Femur (tissue), 1 donor: ENCODE data around the gene IER5.

Source experiments
- DNase-seq: peaks from one replicate; pipeline ENCODE4 v3.0.0-alpha.2; 2017

Gene IER5

DNA sequence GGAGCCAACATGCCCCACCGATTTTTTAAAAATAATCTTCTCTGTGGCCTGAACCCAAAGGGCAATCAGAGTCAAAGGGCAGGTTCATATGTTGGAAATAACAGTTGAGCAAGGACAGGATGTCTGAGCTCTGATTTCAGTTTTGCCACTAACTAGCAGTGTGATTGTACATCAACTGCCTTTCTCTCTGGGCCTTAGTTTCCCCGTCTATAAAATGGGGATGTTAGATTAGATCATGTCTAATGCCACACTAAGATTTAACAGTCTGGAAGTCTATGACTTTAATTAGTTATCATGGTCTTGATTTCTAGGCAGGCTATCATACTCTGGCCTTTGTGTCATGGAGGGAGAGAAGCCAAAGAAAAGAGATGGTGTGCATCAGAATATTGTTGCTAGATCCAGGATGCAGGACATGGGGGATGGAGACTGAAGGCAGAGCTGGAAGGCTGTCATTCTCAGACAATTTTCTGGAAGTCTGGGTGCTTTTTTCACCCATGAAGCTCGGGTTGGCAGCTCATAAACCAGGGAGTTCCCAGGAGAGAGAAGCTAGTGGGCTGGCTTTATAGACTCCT lies 28.4 kb downstream of the IER5 start:
- no peak for DNase-seq

DNA sequence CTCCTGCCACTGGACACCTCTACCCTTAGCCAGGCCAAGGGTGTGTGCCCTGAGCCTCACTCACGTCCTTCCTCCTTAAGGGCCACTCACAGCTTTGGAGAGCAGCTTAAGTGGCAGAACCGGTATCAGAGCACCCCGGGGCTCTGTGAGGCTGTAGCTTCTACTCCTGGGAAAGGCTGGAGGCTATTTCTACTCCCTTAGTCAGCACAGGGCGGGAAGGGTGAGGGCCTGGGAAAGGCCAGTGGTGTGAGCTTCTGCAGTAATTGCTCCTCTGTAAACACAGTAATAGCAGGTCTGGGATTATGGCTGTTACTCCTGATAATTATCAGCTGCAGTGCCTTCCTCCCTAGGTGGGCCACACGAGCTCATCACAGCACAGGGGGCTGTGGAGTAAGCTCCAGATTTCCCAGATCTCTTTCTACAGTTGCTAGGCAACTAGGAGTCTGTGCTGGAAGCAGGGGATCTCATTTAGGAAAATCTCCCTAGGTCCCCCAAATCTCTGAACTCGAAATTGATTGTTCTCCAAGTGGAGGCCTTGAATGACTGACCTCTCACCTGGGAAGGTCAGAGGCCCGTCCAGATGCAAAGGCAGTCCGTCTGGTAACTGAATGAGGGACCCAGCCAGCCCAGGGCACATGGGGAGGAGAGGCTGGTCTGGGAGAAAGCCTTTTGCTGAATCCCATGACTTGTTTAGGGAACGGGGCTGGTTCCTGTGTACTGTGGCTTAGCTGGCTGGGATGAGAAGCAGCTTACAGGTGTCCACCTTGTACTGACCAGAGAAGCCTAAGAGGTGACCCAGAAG lies 29.3 kb downstream of the IER5 start:
- no peak for DNase-seq

DNA sequence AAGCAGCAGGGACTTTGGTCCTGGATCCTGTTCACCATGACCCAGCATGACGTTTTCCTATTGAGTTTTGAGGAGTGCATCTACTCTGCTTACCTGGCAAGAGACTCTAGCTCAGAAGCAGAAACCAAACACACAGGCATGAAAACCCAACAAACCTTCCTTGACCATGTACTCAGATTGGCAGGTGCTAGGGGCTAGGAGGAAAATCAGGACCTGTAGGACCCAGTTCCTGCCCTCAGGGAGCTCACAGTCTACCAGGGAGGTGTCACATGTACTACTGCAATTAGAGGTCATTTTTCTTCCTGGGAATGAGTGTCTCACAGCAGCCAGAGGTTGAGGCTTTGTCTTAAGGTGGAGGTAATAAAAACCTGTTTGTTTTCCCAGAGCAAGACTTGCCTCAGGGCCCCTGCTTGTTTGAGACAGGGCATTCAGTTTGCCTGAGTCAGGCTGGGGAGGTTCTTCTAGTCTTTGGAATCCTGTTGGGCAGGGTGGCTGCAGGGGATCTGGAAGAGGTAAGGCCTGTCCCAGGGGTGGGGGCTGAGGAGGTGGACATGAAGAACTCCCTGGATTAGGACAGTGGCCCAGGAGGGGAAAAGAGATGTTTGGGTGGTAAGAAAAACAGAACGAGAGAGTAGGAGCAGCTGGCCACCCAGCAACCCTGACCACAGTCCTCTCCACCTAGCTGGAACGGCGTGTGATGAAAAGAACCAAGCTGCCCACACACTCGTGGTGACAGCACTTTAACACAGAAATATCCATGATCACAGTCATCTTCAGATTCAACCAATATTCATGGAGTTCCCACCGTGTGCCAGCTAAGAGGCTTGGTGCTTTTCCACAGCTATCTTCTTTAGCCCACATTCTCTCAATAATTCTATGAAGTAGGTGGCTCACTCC lies 30.8 kb downstream of the IER5 start:
- DNase-seq: no peak

DNA sequence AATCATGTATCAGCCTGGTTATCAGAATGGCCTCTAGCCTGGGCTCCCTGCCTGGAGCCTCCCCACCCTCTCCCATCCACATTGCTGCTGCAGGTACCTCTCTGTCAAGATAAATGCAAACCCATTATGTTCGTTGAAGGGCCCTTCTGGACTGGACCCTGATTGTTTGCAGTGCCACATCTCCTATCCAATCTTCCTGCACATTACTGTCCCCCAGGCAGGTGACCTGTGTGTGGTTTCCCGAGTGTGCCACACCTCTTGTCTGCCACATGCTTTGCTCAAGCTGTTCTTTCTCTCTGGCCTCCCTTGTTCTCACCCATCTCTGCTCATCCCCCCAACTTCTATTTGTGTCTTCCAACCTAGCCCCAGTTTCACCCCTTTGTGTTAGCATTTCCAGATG lies 32.4 kb downstream of the IER5 start:
- DNase-seq: no peak

DNA sequence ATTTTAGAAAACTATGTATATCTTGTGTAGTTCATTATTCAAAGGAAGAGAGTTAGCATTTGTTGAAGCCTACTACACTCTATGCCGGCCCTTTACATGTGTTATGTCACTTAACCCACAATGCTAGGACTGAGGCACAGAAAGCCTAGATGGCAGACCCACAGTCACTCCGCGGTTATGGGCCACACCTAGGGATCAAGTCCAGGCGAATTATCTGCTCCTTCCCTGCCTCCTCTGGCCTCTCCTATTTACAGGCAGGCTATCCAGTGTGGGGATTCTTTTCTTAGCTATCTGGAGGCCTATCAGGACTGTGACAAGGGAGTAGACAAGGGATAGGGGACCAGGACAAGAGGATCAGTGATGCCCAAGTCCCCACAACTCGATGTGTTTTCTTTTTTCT lies 33.0 kb downstream of the IER5 start:
- no peak for DNase-seq

DNA sequence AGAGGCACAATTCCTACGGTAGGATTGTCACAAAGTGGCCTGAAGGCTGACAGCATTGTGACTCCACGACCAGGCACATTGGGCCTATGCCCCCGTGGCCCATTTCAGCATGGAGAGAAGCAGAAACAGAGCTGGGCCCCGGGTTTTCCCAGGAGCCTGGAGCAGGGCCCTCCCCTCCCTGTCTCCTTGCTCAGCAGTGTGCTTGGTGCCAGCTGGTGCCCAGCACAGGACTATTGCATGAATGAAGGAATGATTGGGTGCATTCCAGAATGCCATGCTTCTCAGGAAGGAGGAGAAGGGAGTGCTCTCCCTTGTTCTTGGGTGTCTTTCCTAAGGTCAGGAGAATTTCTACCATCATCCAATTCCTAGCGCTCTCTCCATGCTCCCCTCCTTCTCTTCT lies 33.7 kb downstream of the IER5 start:
- DNase-seq: no peak

DNA sequence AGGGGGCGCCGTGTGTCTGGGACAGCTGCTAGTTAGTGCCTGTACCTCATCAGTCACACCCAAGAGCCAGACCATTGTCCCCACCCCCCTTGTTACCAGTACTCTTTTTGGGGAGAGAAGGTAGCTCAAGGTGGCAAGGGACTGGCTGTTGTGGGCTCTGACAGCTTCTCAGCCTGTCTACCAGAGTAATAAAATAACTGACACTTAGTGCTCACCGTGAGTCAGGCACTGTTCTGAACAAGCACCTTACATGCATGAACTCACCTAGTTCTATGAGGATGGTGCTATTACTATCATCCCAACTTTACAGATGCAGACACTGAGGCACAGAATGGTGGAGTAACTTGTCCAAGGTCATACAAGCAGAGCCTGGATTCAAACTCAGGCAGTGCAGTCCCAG lies 34.7 kb downstream of the IER5 start:
- no peak for DNase-seq

DNA sequence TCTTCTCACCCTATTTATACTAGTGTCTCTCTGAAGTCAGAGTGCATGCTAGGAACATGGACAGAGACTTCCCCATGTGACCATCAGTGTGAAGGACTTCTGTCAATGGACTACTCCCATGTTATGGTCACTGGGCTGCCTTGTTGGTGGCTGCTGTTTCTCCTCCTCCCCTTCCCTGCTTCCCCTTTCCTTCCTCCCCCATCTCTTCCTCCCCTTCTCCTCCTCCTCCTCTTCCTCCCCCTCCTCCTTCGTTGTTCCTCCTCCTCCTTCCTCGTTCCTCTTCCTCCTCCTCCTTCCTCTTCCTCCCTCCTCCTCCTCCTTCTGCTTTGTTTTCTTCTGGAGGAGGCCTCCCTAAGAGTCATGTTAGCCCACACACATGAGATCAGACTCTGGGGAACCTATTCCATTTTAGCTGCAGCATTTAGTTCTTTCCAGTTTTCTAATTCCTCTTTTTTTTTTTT lies 35.8 kb downstream of the IER5 start:
- no peak for DNase-seq

DNA sequence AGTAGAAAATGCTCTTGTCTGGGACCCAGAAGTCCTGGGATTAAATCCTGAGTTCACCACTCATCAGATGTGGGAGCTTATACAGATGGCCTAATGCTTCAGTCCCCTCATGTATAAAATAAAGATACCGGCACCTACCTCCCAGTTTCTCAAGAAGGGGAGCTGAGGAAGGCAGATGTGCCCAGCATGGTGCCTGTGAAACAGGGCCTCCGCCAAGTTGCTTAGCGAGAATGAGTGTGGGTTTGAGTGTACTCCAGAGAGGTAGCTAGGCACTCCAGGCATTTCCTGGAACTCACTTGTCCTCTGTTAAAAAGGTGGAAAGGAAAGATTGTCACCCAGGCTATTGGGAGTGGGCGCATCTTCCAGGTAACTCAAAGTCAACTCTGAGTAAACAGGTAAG lies 37.8 kb downstream of the IER5 start:
- DNase-seq: no peak

DNA sequence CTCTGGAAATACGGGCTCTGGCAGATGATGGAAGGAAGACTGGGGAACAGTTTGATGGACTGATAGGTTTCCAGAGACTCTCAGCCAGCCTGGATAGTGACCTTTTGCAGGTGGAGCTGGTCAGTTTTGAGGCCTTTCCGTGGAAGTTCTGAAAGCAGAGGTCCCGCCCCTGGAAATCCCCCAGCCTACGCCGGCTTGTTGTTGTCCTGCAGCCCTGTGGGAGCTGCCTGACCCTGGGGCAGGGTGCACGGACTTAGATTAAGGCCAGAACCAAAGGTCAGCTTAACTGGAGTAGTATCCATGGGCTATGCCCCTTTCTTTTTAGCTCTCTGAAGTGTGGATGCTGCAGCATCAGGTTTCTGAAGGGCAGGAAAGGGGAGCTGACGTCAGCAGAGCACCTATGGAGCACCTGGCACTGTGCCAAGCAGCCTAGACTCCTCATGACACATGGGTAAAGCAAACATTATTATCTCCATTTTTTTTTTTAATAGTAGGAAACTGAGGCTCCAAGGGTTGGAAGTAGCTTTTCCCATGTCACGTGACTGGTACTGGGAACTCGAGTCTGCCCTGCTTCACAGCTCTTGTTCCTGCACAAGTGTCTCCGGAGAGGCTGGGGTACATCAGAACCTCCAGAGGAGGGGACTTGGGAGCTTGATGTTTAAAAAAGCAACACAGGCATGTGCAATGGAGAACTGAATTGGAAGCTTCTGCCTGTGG lies 38.5 kb downstream of the IER5 start:
- no peak for DNase-seq

DNA sequence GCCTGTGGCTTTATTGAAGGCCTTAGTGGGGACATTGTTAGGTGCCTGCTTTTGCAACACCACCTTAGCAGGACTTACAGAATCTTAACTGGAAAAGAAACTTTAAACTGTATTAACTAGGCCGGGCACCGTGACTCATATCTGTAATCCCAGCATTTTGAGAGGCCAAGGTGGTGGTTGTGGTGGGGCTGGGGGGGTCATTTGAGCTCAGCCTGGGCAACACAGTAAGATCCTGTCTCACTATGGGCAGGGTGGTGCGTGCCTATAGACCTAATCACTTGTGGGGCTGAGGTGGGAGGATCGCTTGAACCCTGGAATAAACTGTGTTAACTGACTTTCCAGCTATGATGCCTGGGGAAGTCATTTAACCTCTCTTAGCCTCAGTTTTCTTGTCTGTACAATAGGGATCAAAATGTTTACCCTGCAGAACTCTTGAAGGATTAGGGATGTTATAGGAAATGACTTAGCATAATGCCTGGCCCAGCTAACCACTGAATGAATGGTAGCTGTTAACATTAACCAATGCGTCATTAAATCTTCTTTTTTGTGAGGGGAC lies 39.5 kb downstream of the IER5 start:
- DNase-seq: no peak

DNA sequence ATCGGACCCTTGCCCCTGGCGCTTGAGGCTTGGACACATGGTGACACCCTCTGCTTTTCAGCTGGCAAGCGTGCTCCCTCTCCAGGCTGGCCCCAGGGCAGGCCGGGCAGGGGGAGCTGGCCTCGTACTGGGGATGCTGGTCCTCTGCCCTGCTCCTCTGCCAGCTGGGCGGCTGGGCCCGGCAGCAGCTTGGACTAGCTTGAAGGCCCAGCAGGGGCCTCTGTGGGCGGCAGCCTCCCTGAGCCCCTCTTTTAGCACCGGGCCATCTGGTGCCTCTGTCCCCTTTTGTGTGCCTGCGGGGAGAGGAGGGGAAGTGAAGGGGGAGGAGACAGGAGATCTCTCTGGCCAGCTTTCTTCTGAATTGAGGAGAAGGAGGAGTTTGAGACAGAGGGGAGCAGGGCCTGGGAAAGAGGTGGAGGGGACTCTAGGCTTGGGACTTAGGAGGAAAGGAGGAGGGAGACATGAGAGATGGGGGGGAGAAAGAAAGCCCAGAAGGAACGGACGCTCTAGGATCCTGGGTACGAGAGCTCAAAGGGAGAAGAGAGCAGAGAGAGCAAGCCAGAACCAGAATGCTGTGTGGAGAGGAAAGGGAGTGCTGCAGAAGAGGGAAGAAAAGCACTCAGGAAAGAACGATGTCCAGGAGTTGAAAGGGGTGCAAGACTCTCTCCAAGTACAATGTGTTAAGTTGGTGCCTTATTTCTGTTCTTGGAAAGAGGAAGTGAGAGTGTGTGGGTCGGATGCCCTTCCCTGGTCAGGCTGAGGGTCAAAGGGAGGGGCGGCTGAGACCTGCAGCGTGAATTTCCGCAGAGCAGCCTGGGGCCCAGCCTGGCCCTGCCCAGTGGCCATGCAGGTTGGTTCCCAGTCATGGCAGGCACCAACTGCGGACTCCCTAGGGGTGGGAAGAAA lies 40.3 kb downstream of the IER5 start:
- DNase-seq: no peak

DNA sequence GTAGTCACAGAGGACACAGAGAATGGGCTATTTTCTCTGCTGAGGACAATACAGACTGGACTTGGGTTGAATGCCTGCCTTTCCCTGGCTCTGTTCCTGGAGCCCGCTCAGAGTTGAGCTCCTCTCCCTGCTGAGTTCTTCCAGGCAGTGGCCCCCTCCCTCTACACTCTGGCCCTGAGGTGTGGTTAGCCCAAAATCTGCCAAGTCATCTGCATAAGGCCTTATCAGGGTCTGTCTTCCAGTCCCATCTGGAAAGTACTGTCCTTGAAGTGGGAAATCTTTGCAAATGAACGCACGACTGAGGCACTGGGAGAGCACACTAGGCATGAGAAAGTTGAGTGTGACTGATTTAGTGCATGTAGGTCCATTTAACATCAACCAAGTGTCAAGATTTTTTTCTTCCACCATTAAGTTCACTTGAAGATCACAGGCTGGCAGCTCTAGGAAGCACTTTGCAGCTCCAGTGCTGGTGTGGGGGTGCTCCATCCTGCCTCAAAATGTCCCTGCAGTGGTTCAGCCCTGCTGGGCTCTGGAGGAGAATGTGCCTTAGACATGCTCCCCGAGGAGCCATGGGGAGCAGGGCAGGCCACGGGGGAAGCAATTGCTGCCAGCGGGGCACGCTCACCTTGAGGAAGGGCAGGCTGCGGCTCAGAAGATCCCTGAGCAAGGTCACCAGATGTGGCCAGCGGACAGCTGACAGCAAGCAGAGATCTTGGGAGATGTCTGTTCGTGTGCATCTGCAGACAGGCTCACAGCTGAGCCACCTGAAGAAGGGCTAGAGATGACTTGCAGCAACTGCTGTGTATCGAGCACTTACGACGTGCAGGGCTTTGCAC lies 41.5 kb downstream of the IER5 start:
- no peak for DNase-seq

DNA sequence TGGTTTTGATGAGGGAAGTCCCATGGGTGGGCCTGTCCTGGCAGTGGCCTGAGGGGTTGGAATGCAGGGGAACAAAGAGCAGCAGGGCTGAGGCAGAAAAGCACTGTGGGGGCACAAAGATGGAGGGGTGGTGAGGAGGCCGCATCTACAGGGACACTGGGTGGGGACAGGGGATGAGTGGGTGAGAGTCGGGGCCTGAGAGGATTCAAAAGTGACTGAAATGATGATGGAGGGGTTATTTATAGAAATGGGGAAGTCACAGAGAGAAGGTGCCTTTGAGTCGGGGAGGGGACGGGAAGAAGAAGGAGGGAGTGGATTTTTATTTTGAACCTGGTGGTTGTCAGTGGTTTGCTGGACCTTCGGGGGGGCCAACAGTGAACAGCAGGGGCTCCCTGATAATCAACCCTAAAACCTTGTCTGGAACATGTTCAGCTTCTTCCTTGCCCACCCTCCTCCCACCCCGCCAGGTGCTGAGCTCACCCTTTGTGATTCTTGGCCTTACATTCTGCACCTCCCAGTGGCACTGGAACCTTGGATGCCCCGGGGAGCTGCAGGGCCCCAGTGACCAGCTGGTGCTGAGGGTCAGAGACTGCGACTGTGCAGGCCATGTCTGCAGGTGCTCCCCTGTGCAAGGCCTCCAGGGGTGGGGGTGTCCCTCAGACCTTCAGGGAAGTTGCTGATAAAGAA lies 42.9 kb downstream of the IER5 start:
- no peak for DNase-seq

DNA sequence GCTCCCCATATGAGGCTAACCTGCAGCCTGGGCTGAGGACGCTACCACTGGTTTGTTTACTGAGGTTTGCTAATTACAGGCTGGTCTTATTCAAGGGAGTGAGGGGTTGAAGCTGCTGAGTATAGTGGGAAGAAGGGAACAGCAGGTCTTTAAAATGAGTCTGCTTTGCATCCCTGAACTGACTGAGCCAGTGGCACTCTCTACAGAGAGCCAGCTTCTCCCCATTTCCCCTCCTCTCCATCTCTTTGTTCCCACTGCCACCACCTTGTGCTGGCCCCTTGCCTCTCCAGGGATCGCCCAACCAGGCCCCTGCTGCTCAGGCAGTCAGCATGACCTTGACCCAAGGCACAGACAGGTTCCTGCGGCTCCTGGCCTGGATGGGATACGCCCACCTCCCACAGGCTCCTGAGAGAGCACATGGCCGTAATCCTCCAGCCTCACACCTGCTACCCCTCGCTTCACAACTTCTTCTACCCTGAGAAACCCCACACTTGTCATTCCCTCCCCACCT lies 45.0 kb downstream of the IER5 start:
- DNase-seq: no peak

DNA sequence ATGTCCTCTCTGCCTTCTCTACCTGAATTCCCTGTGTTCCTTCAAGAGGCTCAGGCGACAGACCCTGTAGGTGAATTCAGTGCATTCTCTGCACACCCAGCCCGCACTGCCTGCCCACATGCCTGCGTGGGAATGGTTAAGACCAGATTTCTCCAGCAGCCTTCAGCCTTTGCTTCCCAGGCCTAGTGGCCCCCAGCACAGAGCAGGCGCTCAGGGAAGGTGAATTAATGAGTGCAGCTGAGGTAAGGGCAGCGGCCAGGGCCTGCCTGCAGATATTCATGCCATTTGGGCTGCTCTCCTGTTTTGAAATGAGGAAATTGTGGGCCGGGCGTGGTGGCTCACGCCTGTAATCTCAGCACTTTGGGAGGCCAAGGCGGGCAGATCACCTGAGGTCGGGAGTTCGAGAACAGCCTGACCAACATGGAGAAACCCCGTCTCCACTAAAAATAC lies 45.5 kb downstream of the IER5 start:
- DNase-seq: no peak

DNA sequence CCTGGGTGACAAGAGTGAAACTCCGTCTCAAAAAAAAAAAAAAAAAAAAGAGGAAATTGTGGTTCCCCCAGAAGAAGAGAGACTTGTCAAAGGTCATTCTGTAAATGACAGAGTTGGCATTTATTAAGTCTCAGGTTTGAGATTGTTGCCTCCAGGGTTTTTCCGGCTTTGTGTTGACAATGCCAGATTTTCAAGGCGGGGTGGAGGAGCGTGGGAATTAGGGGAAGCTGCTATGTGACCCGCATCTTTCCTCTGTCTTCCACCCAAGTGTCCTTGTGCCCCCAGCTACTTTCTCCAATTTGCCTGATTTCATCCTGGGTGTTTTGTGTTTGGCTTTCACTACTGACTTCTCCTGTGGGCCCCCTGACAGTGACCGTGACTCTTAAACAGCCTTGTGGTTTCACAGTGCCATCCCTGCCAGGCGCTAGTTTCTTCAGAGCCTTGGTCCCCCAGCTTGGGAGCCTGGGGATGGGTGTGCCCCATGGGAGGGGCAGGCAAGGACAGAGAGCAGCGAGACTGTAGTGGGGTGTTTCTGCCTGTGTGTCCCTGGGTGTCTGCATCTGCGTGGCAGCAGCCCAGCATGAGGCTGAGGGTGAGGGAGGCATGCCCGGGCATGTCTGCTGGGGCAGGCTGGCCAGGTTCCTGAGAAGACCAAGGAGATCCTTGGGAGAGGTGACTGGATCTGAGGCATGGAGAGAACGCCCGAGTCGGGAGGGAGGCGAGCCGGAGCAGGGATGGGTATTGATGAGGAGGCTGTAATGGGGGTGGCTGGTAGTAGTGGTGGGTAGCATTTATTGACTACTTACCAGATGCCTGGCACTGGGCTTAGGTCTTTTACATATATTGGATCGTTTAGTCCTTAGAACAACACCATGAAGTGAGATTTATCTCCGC lies 46.3 kb downstream of the IER5 start:
- DNase-seq: no peak

DNA sequence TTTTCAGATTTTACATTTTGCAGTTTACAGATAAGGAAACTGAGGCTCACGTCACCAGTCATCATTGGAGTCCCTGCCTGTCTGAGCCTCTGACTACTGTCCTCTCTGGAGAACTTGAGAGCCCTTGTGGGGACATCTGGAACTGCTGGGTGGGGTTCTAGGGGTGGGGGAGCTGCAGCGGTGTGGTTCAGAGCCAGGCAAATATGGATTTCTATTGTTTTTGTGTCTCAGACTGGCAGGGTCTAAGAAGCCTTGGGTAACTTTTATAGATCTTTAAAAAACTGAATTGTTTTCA lies 46.9 kb downstream of the IER5 start:
- DNase-seq: no peak
